ENCODE results near the gene AMER2. TPM values are rescaled to one million over a fixed set of nuclear protein-coding genes. Genes with fewer than 3 reads are reported as not detected.

The AMER2 gene
- polyA plus RNA-seq, 3 donors, result not detected

DNA sequence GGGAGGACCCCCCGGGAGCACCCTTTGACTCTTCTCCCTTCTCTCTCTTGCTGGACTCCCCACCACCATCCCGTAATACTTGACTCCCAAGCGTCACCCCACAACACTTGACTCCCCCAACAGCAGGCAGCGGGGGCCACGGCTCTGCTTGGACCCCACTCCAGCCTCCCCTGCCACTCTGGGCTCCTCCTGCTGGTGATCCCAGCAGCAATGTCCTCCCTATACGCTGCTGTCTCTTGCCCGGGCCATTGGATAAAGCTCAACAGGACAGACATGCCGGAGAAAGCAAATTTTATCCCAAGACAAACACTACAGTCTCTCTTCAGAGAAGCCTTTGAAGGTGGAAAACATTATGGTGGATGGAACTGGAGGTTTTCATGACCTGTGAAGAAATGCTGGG, 20.4 kb upstream of the AMER2 start:
- peaks cover 9 to 32% (median 28%) of the 10 kb centered on the region in 3 donors for H3K27me3 Mint-ChIP-seq (ENCODE audit: low read depth in 3 of 3)

DNA sequence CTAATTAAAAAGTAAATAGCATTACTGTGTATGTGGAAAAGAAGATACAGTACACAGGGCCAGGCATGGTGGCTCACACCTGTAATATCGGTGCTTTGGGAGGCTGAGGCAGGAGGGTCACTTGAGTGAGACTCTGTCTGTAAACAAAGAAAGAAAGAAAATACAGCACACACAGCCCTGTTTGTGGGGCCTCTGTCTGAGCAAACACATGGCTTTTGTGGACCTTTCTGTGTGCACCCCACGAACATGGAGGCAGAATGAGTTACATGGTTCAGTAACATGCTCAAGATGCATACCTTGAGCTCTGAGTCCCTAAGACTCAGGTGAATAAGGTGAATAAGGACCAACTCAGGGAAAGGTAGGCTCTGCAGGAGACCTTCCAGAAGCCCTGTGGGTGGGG, 20.0 kb upstream of the AMER2 start:
- H4K20me1 ChIP-seq (ENCODE audit: insufficient read depth, low read length), result no peaks in the 10 kb centered on the region
- H3K27me3 ChIP-seq (ENCODE audit: control insufficient read depth in 2 of 2, insufficient read depth in 2 of 2, low read length in 2 of 2), result peaks cover 5 to 9% of the 10 kb centered on the region in 2 donors
- WGBS (ENCODE audit: insufficient coverage), result 89% methylated on average over 1 of the region's 2 CpGs
- peaks cover 9 to 35% (median 28%) of the 10 kb centered on the region in 3 donors for H3K27me3 Mint-ChIP-seq (ENCODE audit: low read depth in 3 of 3)
- H3K27ac Mint-ChIP-seq, result no peak overlapping the region
- TF ChIP-seq, protein P1, sequence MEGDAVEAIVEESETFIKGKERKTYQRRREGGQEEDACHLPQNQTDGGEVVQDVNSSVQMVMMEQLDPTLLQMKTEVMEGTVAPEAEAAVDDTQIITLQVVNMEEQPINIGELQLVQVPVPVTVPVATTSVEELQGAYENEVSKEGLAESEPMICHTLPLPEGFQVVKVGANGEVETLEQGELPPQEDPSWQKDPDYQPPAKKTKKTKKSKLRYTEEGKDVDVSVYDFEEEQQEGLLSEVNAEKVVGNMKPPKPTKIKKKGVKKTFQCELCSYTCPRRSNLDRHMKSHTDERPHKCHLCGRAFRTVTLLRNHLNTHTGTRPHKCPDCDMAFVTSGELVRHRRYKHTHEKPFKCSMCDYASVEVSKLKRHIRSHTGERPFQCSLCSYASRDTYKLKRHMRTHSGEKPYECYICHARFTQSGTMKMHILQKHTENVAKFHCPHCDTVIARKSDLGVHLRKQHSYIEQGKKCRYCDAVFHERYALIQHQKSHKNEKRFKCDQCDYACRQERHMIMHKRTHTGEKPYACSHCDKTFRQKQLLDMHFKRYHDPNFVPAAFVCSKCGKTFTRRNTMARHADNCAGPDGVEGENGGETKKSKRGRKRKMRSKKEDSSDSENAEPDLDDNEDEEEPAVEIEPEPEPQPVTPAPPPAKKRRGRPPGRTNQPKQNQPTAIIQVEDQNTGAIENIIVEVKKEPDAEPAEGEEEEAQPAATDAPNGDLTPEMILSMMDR (IDR thresholded peaks at IDR 0.05), result no peak
- no peak overlapping the region for H3K4me2 ChIP-seq (replicated peaks; ENCODE audit: extremely low read depth, low read length, poor library complexity, severe bottlenecking)
- no peak overlapping the region for H3K27ac ChIP-seq (ENCODE audit: low read depth in 1 of 2, low read length in 2 of 2)
- no peaks in the 10 kb centered on the region for H3K79me2 ChIP-seq (ENCODE audit: insufficient read depth, low read length)
- H3K9ac ChIP-seq (ENCODE audit: insufficient read depth, low read length, poor library complexity, severe bottlenecking), result no peak overlapping the region
- H3K4me3 Mint-ChIP-seq, result no peak overlapping the region
- H3K9me3 ChIP-seq (replicated peaks in 1 of 2; ENCODE audit: control insufficient read depth in 1 of 2, insufficient read depth in 1 of 2, low read length in 2 of 2), result no peaks in the 10 kb centered on the region
- H3K36me3 Mint-ChIP-seq, result no peaks in the 10 kb centered on the region
- intact Hi-C loops (cut with micrococcal nuclease), result no loop called here
- H3K36me3 ChIP-seq (replicated peaks in 1 of 2; ENCODE audit: control insufficient read depth in 1 of 2, insufficient read depth in 2 of 2, low read length in 2 of 2), result no peaks in the 10 kb centered on the region
- H2AFZ ChIP-seq (ENCODE audit: insufficient read depth, low read depth, low read length, poor library complexity, severe bottlenecking), result no peak overlapping the region
- H3K4me1 ChIP-seq (ENCODE audit: control insufficient read depth in 1 of 2, insufficient read depth in 2 of 2, low read length in 2 of 2), result no peaks in the 10 kb centered on the region
- H3K4me1 Mint-ChIP-seq, result no peaks in the 10 kb centered on the region
- no peak for DNase-seq
- peaks cover 0 to 13% (median 0%) of the 10 kb centered on the region in 7 donors for H3K9me3 Mint-ChIP-seq
- no peak overlapping the region for H3K4me3 ChIP-seq (replicated peaks in 1 of 3; ENCODE audit: low read depth in 2 of 3, low read length in 3 of 3)

More for the DNA sequence above, 20.4 kb upstream of the AMER2 start:
- Histone ChIP-seq H3K36me3 (replicated peaks in 1 of 2; ENCODE audit: control insufficient read depth in 1 of 2, insufficient read depth in 2 of 2, low read length in 2 of 2) (no peaks in the 10 kb centered on the region), H3K27me3 (ENCODE audit: control insufficient read depth in 2 of 2, insufficient read depth in 2 of 2, low read length in 2 of 2) (peaks cover 5 to 9% of the 10 kb centered on the region in 2 donors), H3K27ac (ENCODE audit: low read depth in 1 of 2, low read length in 2 of 2) (no peak overlapping the region), H3K4me3 (replicated peaks in 1 of 3; ENCODE audit: low read depth in 2 of 3, low read length in 3 of 3) (no peak overlapping the region), H3K9ac (ENCODE audit: insufficient read depth, low read length, poor library complexity, severe bottlenecking) (no peak overlapping the region), H3K9me3 (replicated peaks in 1 of 2; ENCODE audit: control insufficient read depth in 1 of 2, insufficient read depth in 1 of 2, low read length in 2 of 2) (no peaks in the 10 kb centered on the region), H2AFZ (ENCODE audit: insufficient read depth, low read depth, low read length, poor library complexity, severe bottlenecking) (no peak overlapping the region), H4K20me1 (ENCODE audit: insufficient read depth, low read length) (no peaks in the 10 kb centered on the region), H3K4me1 (ENCODE audit: control insufficient read depth in 1 of 2, insufficient read depth in 2 of 2, low read length in 2 of 2) (no peaks in the 10 kb centered on the region), H3K4me2 (replicated peaks; ENCODE audit: extremely low read depth, low read length, poor library complexity, severe bottlenecking) (no peak overlapping the region), H3K79me2 (ENCODE audit: insufficient read depth, low read length) (no peaks in the 10 kb centered on the region)
- Mint-ChIP-seq H3K4me3 (no peak overlapping the region), H3K4me1 (no peaks in the 10 kb centered on the region), H3K9me3 (peaks cover 0 to 10% (median 0%) of the 10 kb centered on the region in 7 donors), H3K36me3 (no peaks in the 10 kb centered on the region), H3K27ac (no peak overlapping the region)
- 90% methylated on average over 4 of the region's 8 CpGs for WGBS (ENCODE audit: insufficient coverage)
- TF ChIP-seq, protein P1 (IDR thresholded peaks at IDR 0.05), result no peak
- intact Hi-C loops (cut with micrococcal nuclease), result no loop called here
- no peak for DNase-seq

Data from CD14-positive monocyte (primary cell).